ENCODE measurements around the gene CDH22. TPM values are rescaled to one million over a fixed set of nuclear protein-coding genes. Genes with fewer than 3 reads are reported as not detected.

CDH22 gene
- 0.09 TPM for total RNA-seq

GRCh38 chr20:46308258-46309157 lies at the start of gene CDH22:
TSS of gene CDH22 (minus strand) at chr20:46308498. CDS start at chr20:46251294, 57,204 bp downstream.
- no peak for DNase-seq (ENCODE audit: low spot score)

DNA sequence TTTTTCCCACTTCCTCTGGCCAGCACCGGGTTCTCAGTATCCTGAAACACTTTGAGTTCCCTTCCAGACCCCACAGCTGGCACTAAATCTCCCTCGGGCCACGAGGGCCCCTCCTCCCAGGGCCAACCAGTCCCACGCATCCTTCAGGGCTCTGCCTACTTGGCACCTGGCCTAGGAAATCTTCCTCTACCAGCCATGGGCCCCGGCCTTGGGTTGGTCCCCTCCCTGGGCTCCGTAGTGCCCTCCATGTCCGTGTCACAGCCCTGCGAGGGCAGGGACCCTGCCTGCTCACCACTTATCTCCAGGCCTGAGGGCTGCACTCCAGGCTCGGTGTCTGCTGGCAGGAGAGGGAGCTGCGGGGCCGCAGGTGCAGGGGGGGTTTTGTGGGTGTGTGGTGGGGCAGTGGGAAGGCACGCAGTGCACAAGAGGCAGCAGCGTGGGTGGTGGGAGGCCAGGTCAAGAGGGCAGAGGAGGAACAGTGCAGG lies 48.8 kb upstream of the CDH22 start:
- DNase-seq (ENCODE audit: low spot score), result no peak

GRCh38 chr20:46356195-46357029 lies 48.1 kb upstream of the CDH22 start:
- DNase-seq (ENCODE audit: low spot score), result no peak

DNA sequence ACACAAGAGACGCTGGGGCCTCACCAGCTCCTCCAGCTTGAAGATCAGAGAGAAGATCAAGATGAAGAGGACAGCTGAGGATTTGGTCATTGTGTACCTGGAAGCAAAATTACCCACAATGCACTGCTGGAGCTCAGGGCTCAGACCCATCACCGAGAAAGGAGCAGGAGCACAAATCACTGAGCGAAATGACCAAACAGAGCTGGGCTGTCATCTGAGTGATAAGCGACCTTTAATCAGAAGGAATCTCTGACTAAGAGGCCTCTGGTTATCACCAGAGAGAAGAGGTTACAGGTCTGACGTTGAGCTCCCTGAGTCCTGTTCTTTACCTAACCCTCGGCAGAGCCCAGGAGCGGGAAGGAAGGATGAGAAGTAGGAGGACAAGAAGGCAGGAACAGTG lies 47.5 kb upstream of the CDH22 start:
- DNase-seq (ENCODE audit: low spot score), result no peak

GRCh38 chr20:46354920-46355654 lies 46.8 kb upstream of the CDH22 start:
- DNase-seq (ENCODE audit: low spot score), result no peak

DNA sequence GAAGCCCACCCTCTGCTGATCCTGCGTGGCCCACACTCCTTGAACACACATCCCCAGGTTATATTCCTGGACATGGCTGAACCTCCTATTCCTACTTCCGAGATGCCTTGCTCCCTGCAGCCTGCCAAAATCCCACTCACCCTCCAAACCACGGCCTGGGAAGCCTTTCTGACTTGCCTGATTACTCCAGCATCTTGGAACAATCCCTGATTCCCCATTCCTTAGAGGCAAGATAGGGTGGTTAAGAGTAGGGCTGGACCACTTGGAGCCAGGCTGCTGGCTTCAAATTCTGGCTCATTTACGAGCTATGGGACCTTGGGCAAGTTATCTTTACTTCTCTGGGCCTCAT lies 45.9 kb upstream of the CDH22 start:
- no peak for DNase-seq (ENCODE audit: low spot score)

DNA sequence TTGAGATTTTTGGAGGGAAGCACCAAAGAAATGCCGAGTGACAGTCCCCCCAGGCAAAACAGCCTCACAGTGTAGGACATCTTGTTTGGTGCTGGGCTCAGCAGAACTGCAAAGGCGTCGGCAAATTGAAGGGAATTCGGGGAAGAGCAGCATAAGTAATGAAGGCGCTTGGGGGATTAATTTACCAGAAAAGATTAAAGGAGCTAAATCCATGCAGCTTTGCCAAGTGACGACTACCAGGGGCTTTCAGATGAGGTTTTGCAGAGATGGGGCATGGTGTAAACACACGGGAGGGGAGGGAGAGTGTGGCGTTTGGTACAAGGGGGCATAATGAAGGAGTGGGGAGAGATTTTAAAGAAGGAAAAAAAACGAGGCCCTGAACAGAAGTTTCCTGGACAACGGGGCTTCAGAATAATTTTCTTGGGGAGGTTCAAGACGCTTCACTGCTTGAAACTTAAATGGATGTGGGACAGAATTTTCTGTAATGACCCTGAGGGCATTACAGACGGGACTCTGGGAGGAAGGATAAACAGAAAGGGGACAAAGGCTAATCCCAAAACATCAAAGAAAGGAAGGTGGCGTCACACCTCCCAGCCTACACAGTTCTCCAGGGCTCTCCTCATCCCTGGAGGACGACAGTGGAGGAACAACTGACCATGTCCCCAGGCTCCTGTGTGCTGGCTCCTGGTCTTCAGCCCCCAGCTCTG lies 45.4 kb upstream of the CDH22 start:
- no peak for DNase-seq (ENCODE audit: low spot score)

- no peak for DNase-seq (ENCODE audit: low spot score)
These were observed 44.2 kb upstream of the CDH22 start for GRCh38 chr20:46352370-46352938.

- no peak for DNase-seq (ENCODE audit: low spot score)
These were observed 43.2 kb upstream of the CDH22 start for GRCh38 chr20:46351357-46352058.

DNA sequence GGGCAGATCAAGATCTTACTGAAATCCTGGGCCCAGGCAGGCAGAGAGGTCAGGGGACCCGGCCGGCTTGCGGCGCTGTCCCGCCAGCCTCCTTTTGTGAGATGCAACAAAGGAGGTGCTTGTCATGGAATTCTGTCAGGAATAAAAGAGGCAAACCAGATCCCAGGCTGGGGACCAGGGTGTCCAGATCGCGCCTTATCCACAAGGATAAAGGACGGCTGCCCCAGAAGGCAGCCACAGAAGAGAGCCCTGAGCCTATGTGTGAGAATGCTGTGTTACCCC lies 42.6 kb upstream of the CDH22 start:
- no peak for DNase-seq (ENCODE audit: low spot score)

- no peak for DNase-seq (ENCODE audit: low spot score)
These were observed 42.1 kb upstream of the CDH22 start for GRCh38 chr20:46350201-46350985.

DNA sequence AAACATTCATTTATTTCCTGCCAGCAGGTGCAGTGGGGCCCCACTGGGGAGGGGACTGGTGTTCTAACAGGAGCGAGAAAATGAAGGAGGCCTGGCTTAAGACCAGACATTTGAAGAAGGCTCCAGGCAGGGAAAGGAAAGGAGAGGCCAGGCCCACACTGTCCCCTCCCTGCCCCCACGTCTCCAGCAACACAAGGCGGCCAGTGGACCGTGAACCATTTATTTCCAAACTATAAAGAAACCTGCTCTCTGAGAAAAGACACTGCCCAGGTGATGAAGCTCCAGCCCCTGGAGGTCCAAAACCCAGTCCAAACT lies 41.4 kb upstream of the CDH22 start:
- no peak for DNase-seq (ENCODE audit: low spot score)

GRCh38 chr20:46349035-46349741 lies 40.9 kb upstream of the CDH22 start:
- no peak for DNase-seq (ENCODE audit: low spot score)

- no peak for DNase-seq (ENCODE audit: low spot score)
These were observed 39.8 kb upstream of the CDH22 start for GRCh38 chr20:46347841-46348803.

- DNase-seq (ENCODE audit: low spot score), result no peak
These were observed 38.5 kb upstream of the CDH22 start for GRCh38 chr20:46346770-46347169.

GRCh38 chr20:46344488-46345162 lies 36.3 kb upstream of the CDH22 start:
- DNase-seq (ENCODE audit: low spot score), result no peak

GRCh38 chr20:46343975-46344357 lies 35.7 kb upstream of the CDH22 start:
- DNase-seq (ENCODE audit: low spot score), result no peak

Data from mucosa of gallbladder (tissue), 1 donor.